ENCODE data around the gene PCNT. TPM values are rescaled to one million over a fixed set of nuclear protein-coding genes. Genes with fewer than 3 reads are reported as not detected.

Gene PCNT
- polyA plus RNA-seq, 1 donor from 2014 or later, result 28.2 TPM

- H3K9me2 ChIP-seq (ENCODE audit: insufficient read depth, low read length), result no peaks in the 10 kb centered on the region
- no peak overlapping the region for H3K27ac ChIP-seq (ENCODE audit: low read length)
- H3F3A ChIP-seq (ENCODE audit: insufficient read depth, low read length, poor library complexity, severe bottlenecking), result no peaks in the 10 kb centered on the region
- H3K79me2 ChIP-seq (replicated peaks; ENCODE audit: insufficient read depth, low read length), result no peaks in the 10 kb centered on the region
- no peaks in the 10 kb centered on the region for H3K36me3 ChIP-seq (ENCODE audit: insufficient read depth, low read length)
- no peaks in the 10 kb centered on the region for H3K9me3 ChIP-seq (ENCODE audit: low read length)
- no peaks in the 10 kb centered on the region for H4K20me1 ChIP-seq (ENCODE audit: insufficient read depth)
- no peak overlapping the region for H2AFZ ChIP-seq (ENCODE audit: low read depth, low read length)
- H3K4me2 ChIP-seq (ENCODE audit: low read length), result no peak overlapping the region
- H3K9ac ChIP-seq (ENCODE audit: low read length), result no peak overlapping the region
- no peak for TF ChIP-seq CTCF (IDR thresholded peaks at IDR 0.05; ENCODE audit: poor library complexity, severe bottlenecking)
- no peak for TF ChIP-seq REST (IDR thresholded peaks at IDR 0.05; ENCODE audit: borderline replicate concordance)
- no peak for TF ChIP-seq TAF1 (IDR thresholded peaks at IDR 0.05; ENCODE audit: low read depth)
- no peak for TF ChIP-seq RAD21 (conservative IDR thresholded peaks at IDR 0.05)
- no peak for TF ChIP-seq SMC3 (conservative IDR thresholded peaks at IDR 0.05; ENCODE audit: poor library complexity)
- TF ChIP-seq POLR2AphosphoS5 (IDR thresholded peaks at IDR 0.05), result no peak
- no peak for TF ChIP-seq EP300 (conservative IDR thresholded peaks at IDR 0.05; ENCODE audit: poor library complexity, severe bottlenecking)
- no peak for TF ChIP-seq MXI1 (conservative IDR thresholded peaks at IDR 0.05; ENCODE audit: poor library complexity, severe bottlenecking)
- no peaks in the 10 kb centered on the region for H3K27me3 ChIP-seq (ENCODE audit: insufficient read depth, low read depth, low read length)
- H3K4me3 ChIP-seq (ENCODE audit: low read length), result no peak overlapping the region
These were observed 69.0 kb downstream of the PCNT start for GRCh38 chr21:46392921-46393320.

GRCh38 chr21:46393451-46393940, 69.5 kb downstream of the PCNT start:
- no peak overlapping the region for H3K4me3 ChIP-seq (ENCODE audit: low read length)
- H3K36me3 ChIP-seq (ENCODE audit: insufficient read depth, low read length), result no peaks in the 10 kb centered on the region
- no peak for TF ChIP-seq MXI1 (conservative IDR thresholded peaks at IDR 0.05; ENCODE audit: poor library complexity, severe bottlenecking)
- TF ChIP-seq SMC3 (conservative IDR thresholded peaks at IDR 0.05; ENCODE audit: poor library complexity), result no peak
- no peak for TF ChIP-seq EP300 (conservative IDR thresholded peaks at IDR 0.05; ENCODE audit: poor library complexity, severe bottlenecking)
- H3K79me2 ChIP-seq (replicated peaks; ENCODE audit: insufficient read depth, low read length), result no peaks in the 10 kb centered on the region
- H3F3A ChIP-seq (ENCODE audit: insufficient read depth, low read length, poor library complexity, severe bottlenecking), result no peaks in the 10 kb centered on the region
- no peaks in the 10 kb centered on the region for H3K9me2 ChIP-seq (ENCODE audit: insufficient read depth, low read length)
- H4K20me1 ChIP-seq (ENCODE audit: insufficient read depth), result no peaks in the 10 kb centered on the region
- H3K9ac ChIP-seq (ENCODE audit: low read length), result no peak overlapping the region
- no peak overlapping the region for H2AFZ ChIP-seq (ENCODE audit: low read depth, low read length)
- no peaks in the 10 kb centered on the region for H3K27me3 ChIP-seq (ENCODE audit: insufficient read depth, low read depth, low read length)
- H3K4me2 ChIP-seq (ENCODE audit: low read length), result no peak overlapping the region
- H3K9me3 ChIP-seq (ENCODE audit: low read length), result no peaks in the 10 kb centered on the region
- no peak overlapping the region for H3K27ac ChIP-seq (ENCODE audit: low read length)
